HEK293 (cell line): ENCODE results near the gene TPM2.

Experiments used
- CTCF ChIA-PET: fragments of 350-600 bp; formaldehyde crosslinking; extraction: SDS; loops from one replicate; lab custom pipeline; 2021; ENCODE audit warnings: antibody characterized with exemption; lab: Yijun Ruan, JAX
- POLR2A ChIA-PET: fragments of 300-600 bp; formaldehyde crosslinking; extraction: SDS; loops from one replicate; lab custom pipeline; 2020; ENCODE audit warnings: antibody characterized with exemption, inconsistent platforms; lab: Yijun Ruan, JAX
- H3K27ac ChIP-seq: fragments of 200-500 bp; sonication (Bioruptor generic); 2 replicates; pipeline ENCODE4 v1.5.1; 2014; ENCODE audit warnings: low read depth, low read length, control low read depth, inconsistent platforms; ENCODE audit errors: extremely low read depth
- H3K36me3 ChIP-seq, 2 experiments: fragments of 200-500 bp in 1 of 2; sonication (Bioruptor generic) in 1 of 2; 1 replicate in 1 of 2; 2 replicates in 1 of 2; pipeline ENCODE4 v1.5.1; 2014 to 2017; ENCODE audit warnings: inconsistent platforms in 2 of 2, low read length in 2 of 2; ENCODE audit not compliant: control insufficient read depth in 2 of 2, insufficient read depth in 1 of 2
- H3K4me1 ChIP-seq: fragments of 200-500 bp; sonication (Bioruptor generic); 2 replicates; pipeline ENCODE4 v1.5.1; 2014; ENCODE audit warnings: mild to moderate bottlenecking, low read length, inconsistent platforms; ENCODE audit not compliant: control insufficient read depth, insufficient read depth
- H3K4me3 ChIP-seq: 2 replicates; pipeline ENCODE4 v1.5.1; 2011; ENCODE audit warnings: low read depth, mild to moderate bottlenecking, control low read depth, low read length, moderate library complexity
- H3K9me3 ChIP-seq: fragments of 200-500 bp; sonication (Bioruptor generic); 2 replicates; pipeline ENCODE4 v1.5.1; 2014; ENCODE audit warnings: low read depth, low read length, inconsistent platforms; ENCODE audit not compliant: control insufficient read depth, insufficient read depth
- EGR2 ChIP-seq: fragments of 450-650 bp; formaldehyde crosslinking; IDR thresholded peaks from 2 replicates; pipeline ENCODE4 v1.5.1; 2016; ENCODE audit warnings: low read depth, missing biosample characterization, missing genetic modification characterization
- HIC1 ChIP-seq: fragments of 450-650 bp; formaldehyde crosslinking; IDR thresholded peaks from 2 replicates; pipeline ENCODE4 v1.5.1; 2016; ENCODE audit warnings: missing biosample characterization, missing genetic modification characterization
- MZF1 ChIP-seq: fragments of 450-650 bp; formaldehyde crosslinking; IDR thresholded peaks from 2 replicates; pipeline ENCODE4 v1.5.1; 2017; ENCODE audit warnings: missing biosample characterization, missing genetic modification characterization, borderline replicate concordance
- PRDM10 ChIP-seq: fragments of 450-650 bp; formaldehyde crosslinking; IDR thresholded peaks from 2 replicates; pipeline ENCODE4 v1.5.1; 2016; ENCODE audit warnings: missing biosample characterization, missing genetic modification characterization
- SP2 ChIP-seq: fragments of 450-650 bp; formaldehyde crosslinking; IDR thresholded peaks from 2 replicates; pipeline ENCODE4 v1.5.1; 2016; ENCODE audit warnings: missing biosample characterization, missing genetic modification characterization
- SP7 ChIP-seq: fragments of 450-650 bp; formaldehyde crosslinking; IDR thresholded peaks from 2 replicates; pipeline ENCODE4 v1.5.1; 2016; ENCODE audit warnings: missing biosample characterization, missing genetic modification characterization
- TRIM28 ChIP-seq: IDR thresholded peaks from 2 replicates; pipeline ENCODE4 v1.6.1; 2011; ENCODE audit warnings: low read length, control low read depth, borderline replicate concordance
- ZBTB20 ChIP-seq: fragments of 450-650 bp; formaldehyde crosslinking; IDR thresholded peaks from 2 replicates; pipeline ENCODE4 v1.5.1; 2016; ENCODE audit warnings: missing biosample characterization, missing genetic modification characterization
- ZEB2 ChIP-seq: fragments of 450-650 bp; formaldehyde crosslinking; IDR thresholded peaks from 2 replicates; pipeline ENCODE4 v1.5.1; 2016; ENCODE audit warnings: missing biosample characterization, missing genetic modification characterization
- ZFHX2 ChIP-seq: fragments of 450-650 bp; formaldehyde crosslinking; conservative IDR thresholded peaks from 2 replicates; pipeline ENCODE4 v1.5.1; 2016; ENCODE audit warnings: missing biosample characterization, missing genetic modification characterization
- ZIC2 ChIP-seq: fragments of 450-650 bp; formaldehyde crosslinking; IDR thresholded peaks from 2 replicates; pipeline ENCODE4 v1.5.1; 2016; ENCODE audit warnings: missing biosample characterization, missing genetic modification characterization
- ZNF138 ChIP-seq: fragments of 450-650 bp; formaldehyde crosslinking; IDR thresholded peaks from 2 replicates; pipeline ENCODE4 v1.5.1; 2016; ENCODE audit warnings: missing biosample characterization, missing genetic modification characterization, borderline replicate concordance
- ZNF18 ChIP-seq: fragments of 450-650 bp; formaldehyde crosslinking; IDR thresholded peaks from 2 replicates; pipeline ENCODE4 v1.5.1; 2016; ENCODE audit warnings: missing biosample characterization, missing genetic modification characterization
- ZNF221 ChIP-seq: fragments of 450-650 bp; formaldehyde crosslinking; IDR thresholded peaks from 2 replicates; pipeline ENCODE4 v1.5.1; 2017; ENCODE audit warnings: missing biosample characterization, missing genetic modification characterization, borderline replicate concordance
- ZNF280C ChIP-seq: fragments of 450-650 bp; formaldehyde crosslinking; IDR thresholded peaks from 2 replicates; pipeline ENCODE4 v1.5.1; 2016; ENCODE audit warnings: missing biosample characterization, missing genetic modification characterization
- ZNF366 ChIP-seq: fragments of 450-650 bp; formaldehyde crosslinking; conservative IDR thresholded peaks from 2 replicates; pipeline ENCODE4 v1.5.1; 2016; ENCODE audit warnings: missing biosample characterization, missing genetic modification characterization
- ZNF398 ChIP-seq: fragments of 450-650 bp; formaldehyde crosslinking; IDR thresholded peaks from 2 replicates; pipeline ENCODE4 v1.5.1; 2017; ENCODE audit warnings: missing biosample characterization, missing genetic modification characterization
- ZNF629 ChIP-seq: fragments of 450-650 bp; formaldehyde crosslinking; IDR thresholded peaks from 2 replicates; pipeline ENCODE4 v1.5.1; 2017; ENCODE audit warnings: missing biosample characterization, missing genetic modification characterization
- ZNF645 ChIP-seq: fragments of 450-650 bp; formaldehyde crosslinking; IDR thresholded peaks from 2 replicates; pipeline ENCODE4; 2016; ENCODE audit warnings: missing biosample characterization, missing genetic modification characterization
- ZNF658 ChIP-seq: fragments of 450-650 bp; formaldehyde crosslinking; IDR thresholded peaks from 2 replicates; pipeline ENCODE4; 2016; ENCODE audit warnings: missing biosample characterization, missing genetic modification characterization
- ZNF664 ChIP-seq: fragments of 450-650 bp; formaldehyde crosslinking; IDR thresholded peaks from 2 replicates; pipeline ENCODE4 v1.5.1; 2016; ENCODE audit warnings: missing biosample characterization, missing genetic modification characterization
- ZNF701 ChIP-seq: fragments of 450-650 bp; formaldehyde crosslinking; IDR thresholded peaks from 2 replicates; pipeline ENCODE4 v1.5.1; 2016; ENCODE audit warnings: missing biosample characterization, missing genetic modification characterization

TPM2 gene

GRCh38 chr9:35688558-35689541 lies 875 bp downstream of the TPM2 start (continued):
- TF ChIP-seq ZNF138 = no peak
- peak; percentile 80 for TF ChIP-seq ZFHX2 (tag by site-specific recombination)
- TF ChIP-seq PRDM10 = peak; percentile 95
- TF ChIP-seq HIC1 (tag by site-specific recombination) = peak; percentile 43; the same call in 1 of the 2 replicates
- TF ChIP-seq SP7 = peak; percentile 78
- 0 out of 2 replicates have a peak, but pooled peaks have one; percentile 18 for TF ChIP-seq MZF1
- TF ChIP-seq ZNF18 (tag by site-specific recombination) = no peak
- TF ChIP-seq ZEB2 (tag by site-specific recombination) = 0 out of 2 replicates have a peak, but pooled peaks have one; percentile 42
- TF ChIP-seq ZNF398 = peak; percentile 56
- TF ChIP-seq ZNF629 = peak; percentile 19; the same call in 1 of the 2 replicates
- TF ChIP-seq SP2 (tag by site-specific recombination) = 0 out of 2 replicates have a peak, but pooled peaks have one; percentile 21
- TF ChIP-seq EGR2 (tag by site-specific recombination) = peak; percentile 81

GRCh38 chr9:35687972-35688557 lies 1.7 kb downstream of the TPM2 start:
- ChIA-PET CTCF (interaction anchor here (0.6 to 2.4 kb wide), 7 partner anchors 8 to 42 kb away, joined by 3 to 23 read pairs (median 5); partner anchors contain the start of genes ARHGEF39 and CCDC107), POLR2A (interaction anchor here (0.8 to 2.3 kb wide), 7 partner anchors 9 to 43 kb away, joined by 3 to 7 read pairs (median 4); partner anchors contain the start of genes ARHGEF39, CCDC107 and RMRP)
- Histone ChIP-seq H3K36me3 (peaks cover 0 to 26% of the 10 kb centered on the region in 2 experiments; a peak in 1 of 3 replicates), H3K9me3 (no peaks in the 10 kb centered on the region), H3K4me1 (peaks cover 3% of the 10 kb centered on the region; the same call in 1 of the 2 replicates), H3K4me3 (no peak overlapping the region), H3K27ac (no peak overlapping the region)
- TF ChIP-seq ZNF366 (tag by site-specific recombination) = no peak
- no peak for TF ChIP-seq ZNF280C (tag by site-specific recombination)
- no peak for TF ChIP-seq ZNF664 (tag by site-specific recombination)
- TF ChIP-seq ZIC2 (tag by site-specific recombination) = no peak
- TF ChIP-seq TRIM28 = no peak
- no peak for TF ChIP-seq ZNF701 (tag by site-specific recombination)
- TF ChIP-seq ZNF658 (tag by site-specific recombination) = no peak
- no peak for TF ChIP-seq ZNF645 (tag by site-specific recombination)
- no peak for TF ChIP-seq ZNF221 (tag by site-specific recombination)
- TF ChIP-seq ZBTB20 (tag by site-specific recombination) = no peak
